Brain microvascular endothelial cell (primary cell): ENCODE measurements around the gene HNRNPU.

ENCODE experiments used
- DNase-seq: peaks from one replicate; pipeline ENCODE4 v3.0.0-alpha.2; 2020
- H3K27ac ChIP-seq: fragments of 250-450 bp; sonication (Bioruptor Pico); 2 replicates; pipeline ENCODE4 v1.5.1; 2020; ENCODE audit warnings: mild to moderate bottlenecking, moderate library complexity
- H3K27me3 ChIP-seq: fragments of 250-450 bp; sonication (Bioruptor Pico); replicated peaks from 2 replicates; pipeline ENCODE4 v1.5.1; 2020; ENCODE audit warnings: mild to moderate bottlenecking
- H3K36me3 ChIP-seq: fragments of 250-450 bp; sonication (Bioruptor Pico); replicated peaks from 2 replicates; pipeline ENCODE4 v1.5.1; 2020; ENCODE audit warnings: mild to moderate bottlenecking
- H3K4me3 ChIP-seq: 2 replicates; pipeline ENCODE4 v1.5.1; 2011; ENCODE audit warnings: low read depth, mild to moderate bottlenecking, control low read depth, low read length, moderate library complexity
- in situ Hi-C: cut with HindIII; loops from 2 replicates; pipeline ENCODE4 v1.10.0; 2017; ENCODE audit warnings: low sequenced_read_pairs, low pct_ligation_motif_present
- TF ChIP-seq, protein P1 (sequence below): IDR thresholded peaks from 2 replicates; pipeline ENCODE4 v1.5.1; 2011; ENCODE audit warnings: low read depth, mild to moderate bottlenecking, moderate library complexity, low read length, control low read depth, inconsistent platforms; ENCODE audit errors: missing control alignments

The HNRNPU gene

DNA sequence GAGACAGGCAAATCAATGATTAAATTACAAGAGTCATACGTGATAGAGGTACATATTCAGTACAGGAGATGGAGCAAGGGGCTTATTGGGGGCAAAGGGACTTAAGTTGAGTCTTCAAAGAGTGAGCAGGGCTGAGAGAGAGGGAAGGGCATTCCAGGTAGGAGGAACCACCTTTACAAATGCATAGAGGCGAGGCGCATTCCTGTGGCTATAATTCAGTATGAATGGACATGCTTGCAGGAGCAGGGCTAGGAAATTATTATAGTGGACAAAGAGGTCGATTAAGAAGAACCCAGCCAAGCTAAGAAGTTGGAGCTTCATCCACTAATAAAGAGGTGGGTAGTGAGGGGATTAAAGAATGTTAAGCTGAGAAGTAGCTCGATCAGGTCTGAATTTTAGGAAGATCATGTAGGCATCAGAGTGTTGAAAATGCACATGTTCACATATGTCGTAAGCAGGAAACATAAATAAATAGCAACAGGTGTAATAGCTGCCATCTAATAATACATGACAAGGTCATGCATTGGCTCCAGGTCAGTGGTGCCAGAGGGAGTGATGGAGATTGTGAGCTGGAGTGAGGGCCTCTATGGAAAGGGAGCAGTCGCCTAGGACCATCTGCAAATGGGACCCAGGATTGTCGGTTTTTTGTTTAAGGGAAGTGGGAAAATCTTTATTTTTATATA, 12.0 kb upstream of the HNRNPU start:
- no peak for DNase-seq
- Histone ChIP-seq H3K4me3 (no peak overlapping the region), H3K27me3 (no peaks in the 10 kb centered on the region), H3K36me3 (no peaks in the 10 kb centered on the region), H3K27ac (no peak overlapping the region)
- TF ChIP-seq, protein P1, sequence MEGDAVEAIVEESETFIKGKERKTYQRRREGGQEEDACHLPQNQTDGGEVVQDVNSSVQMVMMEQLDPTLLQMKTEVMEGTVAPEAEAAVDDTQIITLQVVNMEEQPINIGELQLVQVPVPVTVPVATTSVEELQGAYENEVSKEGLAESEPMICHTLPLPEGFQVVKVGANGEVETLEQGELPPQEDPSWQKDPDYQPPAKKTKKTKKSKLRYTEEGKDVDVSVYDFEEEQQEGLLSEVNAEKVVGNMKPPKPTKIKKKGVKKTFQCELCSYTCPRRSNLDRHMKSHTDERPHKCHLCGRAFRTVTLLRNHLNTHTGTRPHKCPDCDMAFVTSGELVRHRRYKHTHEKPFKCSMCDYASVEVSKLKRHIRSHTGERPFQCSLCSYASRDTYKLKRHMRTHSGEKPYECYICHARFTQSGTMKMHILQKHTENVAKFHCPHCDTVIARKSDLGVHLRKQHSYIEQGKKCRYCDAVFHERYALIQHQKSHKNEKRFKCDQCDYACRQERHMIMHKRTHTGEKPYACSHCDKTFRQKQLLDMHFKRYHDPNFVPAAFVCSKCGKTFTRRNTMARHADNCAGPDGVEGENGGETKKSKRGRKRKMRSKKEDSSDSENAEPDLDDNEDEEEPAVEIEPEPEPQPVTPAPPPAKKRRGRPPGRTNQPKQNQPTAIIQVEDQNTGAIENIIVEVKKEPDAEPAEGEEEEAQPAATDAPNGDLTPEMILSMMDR, result no peak
- in situ Hi-C loops, result no loop called here

DNA sequence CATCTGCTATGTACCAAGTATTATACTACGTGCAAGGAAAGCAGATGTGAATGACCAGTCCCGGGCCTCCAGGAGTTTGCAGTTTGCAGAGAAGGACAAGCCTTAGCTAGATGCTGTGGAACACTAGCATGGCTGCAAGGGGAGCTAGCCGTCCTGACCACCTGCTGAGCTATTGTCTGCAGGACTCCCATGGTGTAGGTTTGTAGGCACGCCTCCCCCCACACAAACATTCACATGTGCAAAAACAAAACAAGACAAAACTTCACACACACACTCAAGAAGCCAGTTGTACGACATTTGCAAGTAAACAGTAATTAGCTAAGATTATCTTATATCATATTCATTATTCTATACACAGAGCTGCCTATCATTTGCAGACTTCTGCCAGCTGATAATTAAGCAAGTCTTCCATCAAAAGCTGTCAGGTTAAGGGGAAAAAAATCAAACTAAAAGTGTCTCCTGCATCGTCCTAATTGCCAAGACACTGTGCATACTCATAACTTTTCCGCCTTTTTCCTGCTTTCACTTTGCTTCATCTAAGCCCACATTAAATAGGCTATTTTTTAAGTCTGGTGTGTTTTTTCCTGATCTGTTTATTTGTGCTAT, 10.7 kb upstream of the HNRNPU start:
- TF ChIP-seq, protein P1, result no peak
- no peak overlapping the region for H3K4me3 ChIP-seq
- no peaks in the 10 kb centered on the region for H3K27me3 ChIP-seq
- in situ Hi-C loops, result no loop called here
- no peaks in the 10 kb centered on the region for H3K36me3 ChIP-seq
- H3K27ac ChIP-seq, result no peak overlapping the region
- DNase-seq, result no peak

DNA sequence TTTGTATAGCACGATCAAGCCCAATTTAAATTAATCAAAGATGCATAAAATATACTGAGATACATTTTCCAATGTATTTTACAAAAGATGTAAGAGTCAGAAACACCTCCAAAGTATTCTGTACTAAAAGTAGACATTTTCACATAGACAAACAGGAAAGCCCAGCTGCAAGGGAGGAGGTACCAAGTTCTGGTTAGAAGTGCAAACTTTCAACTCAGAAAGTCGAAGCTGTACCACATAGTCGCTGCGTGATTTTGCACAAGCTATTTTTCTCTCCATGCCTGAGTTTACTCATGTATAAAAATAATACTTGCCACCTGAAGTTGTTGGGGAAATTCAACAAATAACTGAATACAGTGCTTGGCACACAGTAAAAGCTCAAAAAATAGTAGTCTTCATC, 5.6 kb upstream of the HNRNPU start:
- Histone ChIP-seq H3K27me3 (no peaks in the 10 kb centered on the region), H3K27ac (no peak overlapping the region), H3K36me3 (no peaks in the 10 kb centered on the region), H3K4me3 (no peak overlapping the region)
- no peak for DNase-seq
- TF ChIP-seq, protein P1, result no peak
- in situ Hi-C loops, result no loop called here

DNA sequence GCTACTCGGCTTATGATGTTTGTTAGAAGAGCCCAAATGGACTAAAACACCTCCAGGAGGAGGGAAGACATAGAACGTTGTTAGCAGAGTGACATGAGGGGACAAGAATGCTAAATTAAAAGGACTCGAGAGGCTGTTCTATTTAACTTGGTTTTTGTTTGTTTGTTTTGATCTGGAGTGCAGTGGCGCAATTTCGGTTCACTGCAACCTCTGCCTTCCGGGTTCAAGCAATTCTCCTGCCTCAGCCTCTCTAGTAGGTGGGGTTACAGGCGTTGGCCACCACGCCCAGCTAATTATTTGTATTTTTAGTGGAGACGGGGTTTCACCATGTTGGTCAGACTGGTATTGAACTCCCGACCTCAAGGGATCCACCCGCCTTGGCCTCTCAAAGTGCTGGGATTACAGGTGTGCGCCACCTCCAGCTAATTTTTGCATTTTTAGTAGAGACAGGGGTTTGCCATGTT, 5.1 kb upstream of the HNRNPU start:
- Histone ChIP-seq H3K27me3 (no peaks in the 10 kb centered on the region), H3K36me3 (no peaks in the 10 kb centered on the region), H3K27ac (no peak overlapping the region), H3K4me3 (no peak overlapping the region)
- DNase-seq, result no peak
- TF ChIP-seq, protein P1, result no peak
- in situ Hi-C loops, result no loop called here

DNA sequence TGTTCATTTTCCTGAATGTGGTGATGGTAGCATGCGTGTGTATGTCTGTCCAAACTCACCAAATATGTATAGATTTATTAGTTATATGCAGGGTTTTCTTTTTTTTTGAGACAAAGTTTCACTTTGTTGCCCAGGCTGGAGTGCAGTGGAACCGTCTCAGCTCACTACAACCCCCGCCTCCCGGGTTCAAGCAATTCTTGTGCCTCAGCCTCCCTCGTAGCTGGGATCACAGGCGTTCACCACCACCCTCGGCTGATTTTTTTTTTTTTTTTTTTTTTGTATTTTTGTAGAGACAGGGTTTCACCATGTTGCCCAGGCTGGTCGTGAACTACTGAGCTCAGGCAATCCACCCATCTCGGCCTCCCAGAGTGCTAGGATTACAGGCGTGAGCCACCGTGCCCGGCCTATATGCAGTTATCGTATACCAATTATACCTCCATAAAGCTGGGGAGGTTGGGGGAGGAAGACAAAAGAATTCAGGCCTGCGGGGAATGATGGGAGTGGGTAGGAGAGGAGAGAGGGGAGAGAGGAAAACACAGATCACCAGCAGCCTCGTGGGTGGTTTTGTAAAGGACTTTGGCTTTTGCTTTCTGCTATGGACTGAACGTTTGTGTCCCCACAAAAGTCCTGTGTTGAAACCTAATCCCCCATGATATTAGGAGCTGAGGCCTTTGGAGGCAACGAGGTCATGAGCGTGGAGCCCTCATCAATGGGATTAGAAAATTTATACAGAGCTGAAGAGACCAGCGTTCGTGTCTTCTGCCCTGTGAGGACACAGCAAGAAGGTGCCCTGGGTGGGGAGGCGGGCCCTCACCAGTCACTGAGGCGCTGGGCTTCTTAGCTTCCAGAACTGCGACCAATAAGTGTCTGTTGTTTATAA, 4.4 kb upstream of the HNRNPU start:
- in situ Hi-C loops, result no loop called here
- TF ChIP-seq, protein P1, result no peak
- Histone ChIP-seq H3K4me3 (no peak overlapping the region), H3K27me3 (no peaks in the 10 kb centered on the region), H3K36me3 (no peaks in the 10 kb centered on the region), H3K27ac (no peak overlapping the region)
- no peak for DNase-seq
